MM.1S (cell line): ENCODE results near the gene MEGF11.

Experiments used
- DNase-seq: peaks from one replicate; pipeline ENCODE4 v3.0.0-alpha.2; 2015
- H2AFZ ChIP-seq: fragments of 300-600 bp; sonication (generic); 2 replicates; pipeline ENCODE4 v1.6.0; 2016; ENCODE audit warnings: antibody characterized with exemption, low read length
- H3F3A ChIP-seq: fragments of 300-600 bp; sonication (generic); 2 replicates; pipeline ENCODE4 v1.6.1; 2016; ENCODE audit warnings: mild to moderate bottlenecking, antibody characterized with exemption, low read length, moderate library complexity, mixed read lengths; ENCODE audit not compliant: insufficient read depth
- H3K27ac ChIP-seq: fragments of 300-600 bp; sonication (generic); 2 replicates; pipeline ENCODE4 v1.5.1; 2016; ENCODE audit warnings: mild to moderate bottlenecking, low read length
- H3K27me3 ChIP-seq: fragments of 300-600 bp; sonication (generic); replicated peaks from 2 replicates; pipeline ENCODE4 v1.6.0; 2016; ENCODE audit warnings: low read length; ENCODE audit not compliant: insufficient read depth
- H3K36me3 ChIP-seq: fragments of 300-600 bp; sonication (generic); replicated peaks from 2 replicates; pipeline ENCODE4 v1.6.1; 2016; ENCODE audit warnings: mild to moderate bottlenecking, low read length, mixed read lengths; ENCODE audit not compliant: insufficient read depth
- H3K4me1 ChIP-seq: fragments of 300-600 bp; sonication (generic); 2 replicates; pipeline ENCODE4 v1.6.1; 2016; ENCODE audit warnings: low read length, mixed read lengths
- H3K4me2 ChIP-seq: fragments of 300-600 bp; sonication (generic); 2 replicates; pipeline ENCODE4 v1.6.0; 2016; ENCODE audit warnings: low read depth, low read length
- H3K4me3 ChIP-seq: fragments of 300-600 bp; sonication (generic); 2 replicates; pipeline ENCODE4 v1.5.1; 2016; ENCODE audit warnings: low read length, mixed read lengths
- H3K79me2 ChIP-seq: fragments of 300-600 bp; sonication (generic); 2 replicates; pipeline ENCODE4 v1.6.1; 2016; ENCODE audit warnings: mixed run types, low read length, mixed read lengths
- H3K9ac ChIP-seq: fragments of 300-600 bp; sonication (generic); 2 replicates; pipeline ENCODE4 v1.6.1; 2016; ENCODE audit warnings: low read length, mixed read lengths
- H3K9me2 ChIP-seq: fragments of 300-600 bp; sonication (generic); replicated peaks from 2 replicates; pipeline ENCODE4 v1.6.1; 2016; ENCODE audit warnings: mild to moderate bottlenecking, low read length, mixed read lengths; ENCODE audit not compliant: insufficient read depth
- H3K9me3 ChIP-seq: fragments of 300-600 bp; sonication (generic); replicated peaks from 2 replicates; pipeline ENCODE4 v1.6.1; 2016; ENCODE audit warnings: mild to moderate bottlenecking, low read length, mixed read lengths; ENCODE audit not compliant: insufficient read depth
- H4K20me1 ChIP-seq: fragments of 300-600 bp; sonication (generic); 2 replicates; pipeline ENCODE4 v1.6.1; 2016; ENCODE audit warnings: mild to moderate bottlenecking, low read length, moderate library complexity, mixed read lengths; ENCODE audit not compliant: insufficient read depth
- CTCF ChIP-seq: fragments of 300-600 bp; sonication (generic); IDR thresholded peaks from 2 replicates; pipeline ENCODE4 v1.5.1; 2016; ENCODE audit warnings: antibody characterized with exemption, low read length, mixed read lengths
- EZH2 ChIP-seq: fragments of 300-600 bp; sonication (generic); optimal IDR thresholded peaks from 2 replicates; pipeline ENCODE3; 2017; ENCODE audit warnings: low read depth, mild to moderate bottlenecking, antibody characterized with exemption, low read length, mixed read lengths
- EZH2phosphoT487 ChIP-seq: fragments of 300-600 bp; sonication (generic); IDR thresholded peaks from 2 replicates; pipeline ENCODE4 v1.6.1; 2018; ENCODE audit warnings: antibody characterized with exemption, low read length

MEGF11 gene

GRCh38 chr15:66152650-66153049 is 100.9 kb downstream of the MEGF11 start:
- Histone ChIP-seq H2AFZ (no peak overlapping the region), H3K9me3 (no peaks in the 10 kb centered on the region), H3F3A (no peaks in the 10 kb centered on the region), H3K36me3 (no peaks in the 10 kb centered on the region), H3K79me2 (no peaks in the 10 kb centered on the region), H4K20me1 (no peaks in the 10 kb centered on the region), H3K27ac (no peak overlapping the region), H3K27me3 (peaks cover 46% of the 10 kb centered on the region), H3K9me2 (no peaks in the 10 kb centered on the region), H3K9ac (no peak overlapping the region), H3K4me2 (no peak overlapping the region), H3K4me1 (no peaks in the 10 kb centered on the region), H3K4me3 (no peak overlapping the region)
- no peak for TF ChIP-seq CTCF
- no peak for TF ChIP-seq EZH2phosphoT487
- no peak for TF ChIP-seq EZH2
- no peak for DNase-seq

DNA sequence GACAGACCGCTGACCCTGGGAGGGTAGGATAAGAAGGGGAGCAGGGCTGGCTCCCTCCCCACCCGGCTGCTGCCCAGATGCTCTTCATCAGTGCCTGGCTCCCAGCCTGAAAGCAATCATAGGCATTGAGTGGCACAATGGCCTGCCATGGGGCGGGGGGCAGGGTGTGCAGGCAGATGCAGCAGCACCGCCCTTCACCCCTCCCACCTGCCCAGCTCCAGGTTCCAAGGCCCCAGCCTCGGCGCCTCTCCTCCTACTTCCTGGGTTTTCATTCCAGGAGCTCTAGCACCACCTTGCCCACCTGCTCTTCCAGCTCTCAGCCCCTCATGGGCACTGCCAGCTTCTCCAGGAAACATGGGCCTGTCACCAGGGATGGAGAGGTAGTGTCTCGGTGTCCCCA is 101.7 kb downstream of the MEGF11 start:
- Histone ChIP-seq H3K4me1 (no peaks in the 10 kb centered on the region), H3K4me3 (no peak overlapping the region), H3K79me2 (no peaks in the 10 kb centered on the region), H3K36me3 (no peaks in the 10 kb centered on the region), H3K27ac (no peak overlapping the region), H4K20me1 (no peaks in the 10 kb centered on the region), H3K4me2 (no peak overlapping the region), H3K27me3 (peaks cover 46% of the 10 kb centered on the region), H3K9me3 (no peaks in the 10 kb centered on the region), H3K9ac (no peak overlapping the region), H3K9me2 (no peaks in the 10 kb centered on the region), H2AFZ (no peak overlapping the region), H3F3A (no peaks in the 10 kb centered on the region)
- DNase-seq: no peak
- no peak for TF ChIP-seq EZH2

DNA sequence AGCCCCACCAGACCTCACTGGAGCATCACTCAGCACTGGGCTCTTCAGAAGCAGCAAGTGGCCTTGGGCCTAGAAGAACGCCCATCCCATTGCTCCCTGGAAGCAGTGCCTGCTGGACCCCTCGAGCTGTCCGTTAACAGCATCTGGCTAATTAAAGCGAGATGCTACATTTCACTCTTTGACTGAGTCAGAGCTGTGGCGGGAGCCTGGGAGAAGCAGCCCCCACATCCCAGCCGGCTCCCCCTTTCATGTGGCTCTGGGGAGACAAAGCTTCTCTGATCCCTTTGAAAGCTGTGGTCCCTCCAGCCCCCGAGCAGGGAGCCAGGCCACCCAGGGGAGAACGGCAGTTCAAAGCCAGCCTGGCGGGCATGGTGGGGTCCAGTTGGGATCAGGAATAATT is 103.7 kb downstream of the MEGF11 start:
- no peaks in the 10 kb centered on the region for H3K79me2 ChIP-seq
- no peak overlapping the region for H3K4me3 ChIP-seq
- no peaks in the 10 kb centered on the region for H4K20me1 ChIP-seq
- no peak for DNase-seq
- TF ChIP-seq CTCF (no peak), EZH2phosphoT487 (no peak), EZH2 (no peak)
- peaks cover 52% of the 10 kb centered on the region for H3K27me3 ChIP-seq
- no peaks in the 10 kb centered on the region for H3K36me3 ChIP-seq
- no peaks in the 10 kb centered on the region for H3K4me1 ChIP-seq
- H3K9me3 ChIP-seq: no peaks in the 10 kb centered on the region
- H3K9ac ChIP-seq: no peak overlapping the region
- H3K27ac ChIP-seq: no peak overlapping the region
- H2AFZ ChIP-seq: no peak overlapping the region
- H3F3A ChIP-seq: no peaks in the 10 kb centered on the region
- no peaks in the 10 kb centered on the region for H3K9me2 ChIP-seq
- H3K4me2 ChIP-seq: no peak overlapping the region

GRCh38 chr15:66148187-66148586 is 105.4 kb downstream of the MEGF11 start:
- Histone ChIP-seq H3K4me1 (no peaks in the 10 kb centered on the region), H3K36me3 (no peaks in the 10 kb centered on the region), H3K4me3 (no peak overlapping the region), H3K9me2 (no peaks in the 10 kb centered on the region), H3K27ac (no peak overlapping the region), H4K20me1 (no peaks in the 10 kb centered on the region), H3K27me3 (peaks cover 43% of the 10 kb centered on the region), H2AFZ (no peak overlapping the region), H3F3A (no peaks in the 10 kb centered on the region), H3K9me3 (no peaks in the 10 kb centered on the region), H3K79me2 (no peaks in the 10 kb centered on the region), H3K9ac (no peak overlapping the region), H3K4me2 (no peak overlapping the region)
- no peak for TF ChIP-seq CTCF
- no peak for TF ChIP-seq EZH2
- no peak for DNase-seq
